Fibroblast of peridontal ligament (primary cell): ENCODE results near the gene NUBP2.

Source experiments
- DNase-seq: peaks from one replicate; pipeline ENCODE4 v3.0.0-alpha.2; 2010; ENCODE audit errors: extremely low read depth

Gene NUBP2

GRCh38 chr16:1758923-1759322 is 23.8 kb upstream of the NUBP2 start:
- no peak for DNase-seq

- no peak for DNase-seq
These were observed 23.2 kb upstream of the NUBP2 start for GRCh38 chr16:1759511-1759910.

- no peak for DNase-seq
These were observed 21.8 kb upstream of the NUBP2 start for GRCh38 chr16:1760911-1761310.

DNA sequence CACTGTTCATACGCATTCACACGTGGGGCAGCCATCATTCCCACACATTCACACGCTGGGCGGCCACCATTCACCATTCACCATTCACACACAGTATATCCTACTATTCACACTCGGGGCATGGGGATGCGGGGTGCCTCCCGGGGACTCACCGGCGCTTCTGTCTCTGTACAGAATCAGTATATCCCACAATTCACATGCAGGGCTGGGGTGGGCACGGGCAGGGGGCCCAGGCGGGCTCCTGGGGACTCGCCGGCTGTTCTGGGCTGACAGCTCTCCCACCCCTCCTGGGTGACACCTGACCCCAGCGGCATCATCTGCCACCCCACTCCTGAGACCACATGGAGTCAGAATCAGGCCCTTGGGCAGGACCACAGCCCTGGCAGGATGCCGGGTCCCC is 21.0 kb upstream of the NUBP2 start:
- DNase-seq, result no peak

DNA sequence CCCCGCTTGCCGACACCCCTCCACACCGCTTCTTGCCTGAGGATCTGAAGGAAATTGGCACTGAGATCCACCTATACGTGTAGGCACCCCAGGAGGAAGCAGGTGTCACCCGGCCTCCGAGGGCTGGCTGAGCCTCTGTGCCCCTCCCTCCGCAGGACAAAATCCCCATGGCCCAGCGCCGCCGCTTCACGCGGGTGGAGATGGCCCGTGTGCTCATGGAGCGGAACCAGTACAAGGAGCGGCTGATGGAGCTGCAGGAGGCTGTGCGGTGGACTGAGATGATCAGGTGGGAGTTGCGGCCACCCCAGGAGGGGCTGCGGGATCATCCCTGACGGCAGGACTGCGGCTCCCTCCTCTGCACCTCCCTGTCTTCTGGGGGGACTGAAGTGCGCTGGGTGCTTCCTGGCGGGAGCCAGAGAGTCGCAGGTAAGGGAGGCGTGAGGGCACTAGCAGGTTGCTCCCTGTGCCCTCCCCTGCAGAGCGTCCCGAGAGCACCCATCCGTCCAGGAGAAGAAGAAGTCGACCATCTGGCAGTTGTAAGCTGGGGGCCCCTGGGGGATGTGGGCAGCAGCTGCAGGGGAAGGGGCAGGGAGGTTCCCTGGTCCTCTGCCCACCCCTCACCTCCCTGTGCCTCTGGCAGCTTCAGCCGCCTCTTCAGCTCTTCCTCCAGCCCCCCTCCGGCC is 20.4 kb upstream of the NUBP2 start:
- DNase-seq, result no peak

DNA sequence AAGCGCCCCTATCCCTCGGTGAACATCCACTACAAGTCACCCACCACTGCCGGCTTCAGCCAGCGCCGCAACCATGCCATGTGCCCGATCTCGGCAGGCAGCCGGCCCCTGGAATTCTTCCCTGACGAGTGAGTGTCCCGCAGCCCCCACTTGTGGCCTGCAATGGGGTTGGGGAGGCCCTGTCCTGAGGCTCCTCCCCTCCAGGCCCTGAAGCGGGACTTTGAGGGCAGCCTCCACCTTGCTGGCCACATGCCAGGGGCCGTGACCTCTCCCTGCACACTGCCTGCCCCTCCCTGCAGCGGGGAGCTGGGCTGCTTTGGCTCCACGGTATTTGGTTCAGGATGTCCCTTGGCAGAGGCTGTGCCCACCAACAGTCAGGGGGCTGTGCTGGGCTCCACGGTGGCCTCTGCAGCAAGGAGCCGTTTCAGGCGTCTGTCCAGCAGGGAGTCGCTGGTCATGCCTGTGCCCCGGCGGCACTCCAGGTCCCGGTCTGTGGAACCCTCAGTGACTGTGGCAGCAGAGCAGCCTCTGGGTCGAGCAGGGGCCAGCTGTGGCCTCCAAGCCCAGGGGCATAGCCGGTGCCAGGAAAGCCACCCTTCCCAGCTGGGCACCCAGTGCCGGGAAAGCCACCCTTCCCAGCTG is 19.8 kb upstream of the NUBP2 start:
- no peak for DNase-seq

DNA sequence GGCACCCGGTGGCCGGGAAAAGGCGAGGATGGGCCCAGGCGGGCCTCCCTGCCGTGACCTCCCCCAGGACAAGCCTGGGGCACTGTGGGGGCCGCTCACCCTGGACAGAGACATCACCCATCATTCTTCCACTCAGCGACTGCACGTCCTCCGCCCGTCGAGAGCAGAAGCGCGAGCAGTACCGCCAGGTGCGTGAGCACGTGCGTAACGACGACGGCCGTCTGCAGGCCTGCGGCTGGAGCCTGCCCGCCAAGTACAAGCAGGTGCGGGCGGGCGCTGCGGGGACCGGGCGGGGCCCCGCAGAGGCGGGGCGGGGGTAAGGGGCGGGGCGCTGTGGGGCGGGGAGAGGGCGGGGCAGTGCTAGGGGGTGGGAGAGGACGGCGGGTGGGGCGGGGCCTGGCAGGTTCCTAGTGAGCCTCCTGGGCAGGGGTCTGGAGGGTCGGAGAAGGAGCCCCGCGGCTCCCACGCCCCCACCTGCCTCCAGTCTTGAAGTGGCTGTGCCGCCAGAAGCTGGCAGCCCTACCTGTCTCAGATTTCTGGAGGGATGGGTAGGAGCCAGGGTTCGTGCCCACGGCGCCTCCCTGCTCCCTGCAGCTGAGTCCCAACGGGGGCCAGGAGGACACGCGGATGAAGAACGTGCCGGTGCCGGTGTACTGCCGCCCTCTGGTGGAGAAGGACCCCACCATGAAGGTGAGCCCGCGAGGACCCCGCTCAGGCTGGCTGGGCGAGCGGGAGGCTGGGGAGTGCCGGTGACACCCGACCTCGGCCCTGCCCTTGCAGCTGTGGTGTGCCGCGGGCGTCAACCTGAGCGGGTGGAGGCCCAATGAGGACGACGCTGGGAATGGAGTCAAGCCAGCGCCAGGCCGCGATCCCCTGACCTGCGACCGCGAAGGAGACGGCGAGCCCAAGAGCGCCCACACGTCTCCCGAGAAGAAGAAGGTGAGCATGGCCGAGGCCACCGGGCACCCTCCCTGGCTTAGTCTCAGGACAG is 18.9 kb upstream of the NUBP2 start:
- no peak for DNase-seq

DNA sequence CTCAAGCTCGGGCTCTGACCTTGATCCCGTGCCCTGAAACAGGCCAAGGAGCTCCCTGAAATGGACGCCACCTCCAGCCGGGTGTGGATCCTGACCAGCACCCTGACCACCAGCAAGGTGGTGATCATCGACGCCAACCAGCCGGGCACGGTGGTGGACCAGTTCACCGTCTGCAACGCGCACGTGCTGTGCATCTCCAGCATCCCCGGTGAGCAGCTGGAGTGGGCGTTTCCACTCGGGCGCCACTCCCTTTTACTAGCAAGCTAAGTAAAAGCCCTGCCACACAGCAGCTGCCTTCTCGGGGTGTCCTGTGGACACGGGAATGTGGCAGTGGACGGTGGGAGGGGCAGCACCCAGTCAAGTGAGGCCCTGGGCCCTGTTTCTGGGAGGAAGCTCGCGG is 17.8 kb upstream of the NUBP2 start:
- DNase-seq, result no peak

DNA sequence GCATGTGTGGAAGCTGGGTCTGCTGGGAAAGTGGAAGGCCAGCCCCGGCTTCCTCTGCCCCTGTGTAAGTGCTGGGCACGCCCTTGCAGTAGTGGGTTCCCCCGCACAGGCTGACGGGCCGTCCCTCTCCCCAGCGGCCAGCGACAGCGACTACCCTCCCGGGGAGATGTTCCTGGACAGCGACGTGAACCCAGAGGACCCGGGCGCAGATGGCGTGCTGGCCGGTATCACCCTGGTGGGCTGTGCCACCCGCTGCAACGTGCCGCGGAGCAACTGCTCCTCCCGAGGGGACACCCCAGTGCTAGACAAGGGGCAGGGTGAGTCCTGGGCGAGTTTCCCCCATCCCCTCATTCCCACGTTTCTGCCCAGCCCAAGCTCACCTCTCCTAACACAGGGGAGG is 16.9 kb upstream of the NUBP2 start:
- no peak for DNase-seq

- no peak for DNase-seq
These were observed 16.5 kb upstream of the NUBP2 start for GRCh38 chr16:1766231-1766630.

DNA sequence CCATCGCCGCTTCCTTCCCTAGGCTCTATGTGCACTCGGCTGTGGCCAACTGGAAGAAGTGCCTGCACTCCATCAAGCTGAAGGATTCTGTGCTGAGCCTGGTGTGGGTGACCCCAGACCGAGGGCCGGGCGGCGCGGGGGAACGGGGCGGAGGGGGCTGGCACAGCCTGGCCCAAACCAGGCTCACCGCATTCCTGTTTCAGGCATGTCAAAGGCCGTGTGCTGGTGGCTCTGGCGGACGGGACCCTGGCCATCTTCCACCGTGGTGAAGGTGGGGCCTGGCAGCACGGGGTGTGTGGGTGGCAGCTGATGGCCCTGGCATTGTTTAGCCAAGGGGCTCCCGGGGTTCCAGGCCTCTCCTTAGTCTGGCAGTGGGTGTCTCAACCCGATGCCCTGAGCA is 16.1 kb upstream of the NUBP2 start:
- no peak for DNase-seq

DNA sequence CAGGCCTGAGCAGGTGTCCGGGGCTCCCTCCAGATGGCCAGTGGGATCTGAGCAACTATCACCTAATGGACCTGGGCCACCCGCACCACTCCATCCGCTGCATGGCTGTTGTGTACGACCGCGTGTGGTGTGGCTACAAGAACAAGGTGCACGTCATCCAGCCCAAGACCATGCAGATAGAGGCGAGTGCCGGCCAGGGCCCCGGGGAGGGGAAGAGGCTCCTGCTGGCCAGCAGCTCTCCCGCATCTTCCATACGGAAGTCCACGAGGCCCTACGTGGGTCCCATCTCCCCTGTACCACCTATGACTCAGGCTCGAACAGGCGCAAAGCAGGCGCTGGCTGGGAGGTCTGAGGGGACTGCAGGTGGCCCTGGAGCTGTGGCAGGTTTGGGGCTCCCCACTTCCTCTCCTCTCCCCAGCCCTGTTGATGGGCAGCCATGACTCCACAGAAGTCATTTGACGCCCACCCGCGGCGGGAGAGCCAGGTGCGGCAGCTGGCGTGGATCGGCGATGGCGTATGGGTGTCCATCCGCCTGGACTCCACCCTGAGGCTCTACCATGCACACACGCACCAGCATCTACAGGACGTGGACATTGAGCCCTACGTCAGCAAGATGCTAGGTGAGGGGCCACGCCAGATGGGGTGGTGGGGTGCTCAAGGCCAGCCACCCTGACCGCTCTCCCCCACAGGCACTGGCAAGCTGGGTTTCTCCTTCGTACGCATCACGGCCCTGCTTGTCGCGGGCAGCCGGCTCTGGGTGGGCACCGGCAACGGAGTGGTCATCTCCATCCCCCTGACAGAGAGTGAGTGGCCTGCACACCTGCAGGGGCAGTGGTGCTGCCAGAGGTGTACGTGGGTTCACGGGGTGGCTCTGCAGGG is 15.4 kb upstream of the NUBP2 start:
- no peak for DNase-seq

- DNase-seq, result no peak
These were observed 14.5 kb upstream of the NUBP2 start for GRCh38 chr16:1768061-1768766.

GRCh38 chr16:1768767-1769401 is 13.9 kb upstream of the NUBP2 start:
- no peak for DNase-seq

- no peak for DNase-seq
These were observed 13.1 kb upstream of the NUBP2 start for GRCh38 chr16:1769402-1770300.

DNA sequence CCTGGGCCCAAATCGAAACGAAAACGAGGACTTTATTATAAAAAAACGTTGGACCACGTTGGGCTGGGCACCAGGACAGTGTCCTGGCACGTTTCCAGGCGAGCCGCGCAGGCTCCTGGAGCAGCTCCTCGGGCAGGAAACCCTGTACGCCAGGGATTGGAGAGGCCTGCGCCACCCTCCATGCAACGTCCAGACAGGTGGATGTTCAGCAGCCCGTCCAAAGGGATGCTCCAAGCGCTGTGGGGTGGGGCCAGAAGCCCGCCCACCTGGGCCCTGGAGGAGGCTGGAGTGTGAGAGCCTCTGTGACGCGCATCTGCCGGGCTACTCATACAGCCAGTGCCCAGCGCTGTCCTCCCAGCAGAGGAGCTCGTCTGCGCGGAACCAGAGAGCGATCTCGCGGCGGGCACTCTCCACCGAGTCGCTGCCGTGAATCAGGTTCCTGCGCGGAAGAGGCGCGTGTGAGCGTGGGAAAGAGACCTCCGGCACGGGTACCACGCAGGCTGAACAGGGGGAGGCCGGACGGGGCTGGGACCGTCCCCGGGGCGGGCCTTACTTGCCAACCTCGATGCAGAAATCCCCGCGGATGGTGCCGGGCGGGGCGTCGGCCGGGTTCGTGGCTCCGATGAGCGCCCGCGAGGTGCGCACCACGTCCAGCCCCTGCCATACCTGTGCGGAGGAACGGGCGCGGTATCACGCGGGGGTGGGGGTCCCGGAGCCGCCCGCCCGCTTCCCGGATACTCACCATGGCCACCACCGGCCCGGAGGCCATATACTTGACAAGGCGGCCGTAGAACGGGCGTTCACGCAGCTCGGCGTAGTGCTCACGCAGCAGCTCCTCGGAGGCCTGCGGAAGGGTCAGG is 12.2 kb upstream of the NUBP2 start:
- DNase-seq, result peak; percentile 55

DNA sequence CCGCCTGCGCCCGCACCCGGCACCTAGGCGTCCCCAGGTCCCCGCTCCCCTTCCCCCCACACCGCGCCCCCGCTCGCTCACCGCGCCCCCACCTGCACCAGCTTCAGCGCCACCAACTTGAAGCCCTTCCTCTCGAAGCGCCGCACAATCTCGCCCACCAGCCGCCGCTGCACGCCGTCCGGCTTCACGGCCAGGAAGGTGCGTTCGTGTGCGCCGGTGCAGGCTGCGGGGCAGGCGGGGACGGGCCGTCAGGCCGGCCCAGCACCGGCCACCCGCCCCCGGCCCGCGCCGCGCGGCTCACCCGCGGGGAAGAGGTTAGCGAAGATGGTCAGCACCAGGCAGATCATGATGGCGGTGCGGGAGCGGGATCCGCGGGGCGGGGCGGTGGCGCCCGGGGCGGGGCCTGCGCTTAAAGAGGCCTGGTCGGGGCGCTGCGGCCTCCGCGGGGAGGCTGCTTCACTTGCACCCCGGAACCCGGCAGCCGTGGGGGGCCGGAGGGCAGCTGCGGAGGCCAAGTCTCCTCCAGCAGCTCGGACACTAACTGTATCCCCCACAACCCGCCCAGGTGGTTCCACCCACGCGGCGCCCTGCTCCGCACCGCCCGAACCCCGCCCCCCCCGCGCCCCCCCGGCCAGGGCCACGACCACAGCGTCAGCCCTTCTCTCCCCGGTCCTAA is 11.4 kb upstream of the NUBP2 start, which contains the start of gene NME3:
Gene NME3, minus strand, starts transcription at position 356 of the 676 bp plus-strand sequence. Its CDS starts 9 bp downstream, at position 347.
- DNase-seq, result peak; percentile 57
